ENCODE data around the gene GRIN1. TPM values are rescaled to one million over a fixed set of nuclear protein-coding genes. Genes with fewer than 3 reads are reported as not detected.

GRIN1 gene
- total RNA-seq, 2 experiments from 2014 or later: 0.06 to 0.15 TPM

DNA sequence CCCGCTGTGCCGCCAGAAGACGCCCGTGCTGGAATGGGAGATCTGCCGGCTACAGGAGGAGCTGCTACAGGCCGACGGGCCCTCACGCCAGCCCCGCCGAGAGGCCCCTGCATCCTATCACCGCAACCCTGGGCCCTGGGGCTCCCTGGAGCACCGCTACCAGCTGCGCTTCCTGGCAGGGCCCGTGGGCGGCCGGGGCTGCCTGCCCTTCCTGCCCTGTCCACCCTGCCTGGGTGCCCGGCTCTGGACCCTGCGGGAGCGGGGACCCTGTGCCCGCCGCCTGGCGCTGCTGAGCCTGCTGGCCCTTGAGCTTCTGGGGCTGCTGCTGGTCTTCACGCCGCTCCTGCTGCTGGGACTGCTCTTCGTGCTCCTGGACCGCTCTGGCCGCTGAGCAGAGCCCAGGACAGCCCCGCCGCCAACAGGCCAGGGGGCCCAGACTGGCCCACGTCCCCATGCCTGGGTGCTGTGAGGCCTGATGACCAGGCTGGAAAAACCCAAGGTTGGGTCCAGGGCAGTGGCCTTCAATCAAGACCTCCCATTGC is 79.3 kb downstream of the GRIN1 start:
- H3K27ac ChIP-seq (ENCODE audit: low read depth, low read length, poor library complexity, severe bottlenecking): no peak overlapping the region
- no peak for DNase-seq (ENCODE audit: low spot score)
- CTCF ChIA-PET (ENCODE audit: unreplicated experiment): no interaction called here
- peaks cover 49% of the 10 kb centered on the region; the same call in 1 of the 2 replicates for H3K36me3 ChIP-seq (ENCODE audit: insufficient read depth, low read length)
- H3K4me3 ChIP-seq (ENCODE audit: low read depth, low read length, poor library complexity, severe bottlenecking): no peak overlapping the region
- no peaks in the 10 kb centered on the region for H3K79me2 ChIP-seq (ENCODE audit: insufficient read depth, low read depth, low read length)
- no peak for TF ChIP-seq EZH2phosphoT487 (IDR thresholded peaks at IDR 0.05; ENCODE audit: borderline replicate concordance, low read depth, low read length)
- no peaks in the 10 kb centered on the region for H3K9me3 ChIP-seq (ENCODE audit: low read length)
- H4K20me1 ChIP-seq (ENCODE audit: insufficient read depth, low read length): no peaks in the 10 kb centered on the region
- H3K4me1 ChIP-seq (ENCODE audit: insufficient read depth, low read length, poor library complexity, severe bottlenecking): peaks cover 15% of the 10 kb centered on the region
- intact Hi-C loops (cut with micrococcal nuclease; ENCODE audit: unreplicated experiment): no loop called here
- H2AFZ ChIP-seq (ENCODE audit: low read length): no peak overlapping the region
- POLR2A ChIA-PET: no interaction called here
- BruUV-seq (replicated peaks): no TSS peak
- no peak overlapping the region for H3K4me2 ChIP-seq (ENCODE audit: low read length)
- no peaks in the 10 kb centered on the region for H3K9me2 ChIP-seq (ENCODE audit: insufficient read depth, low read length)

Small RNA genes within 50 kb of the gene (microRNA-seq; reads per million reads assigned to microRNA genes)
- gene MIR3621 (ENCODE audit: borderline replicate concordance): not detected

Small RNA genes within 50 kb of the gene (small RNA-seq; reads per million reads assigned to genes)
- gene MIR3621 (not detected), gene RF00153 (0.16 reads per million)

Other genes with a start within 250 kb of the GRIN1 start
Only the 30 nearest of the 31 such genes appear.
- gene C8G, start 193.9 kb upstream of the GRIN1 start, total RNA-seq (2014; rRNA removed; shearing (Covaris generic)): 0.95 and 1.0 TPM in 2 replicates
- 2.1 and 2.2 TPM in 2 replicates for gene C8G, start 193.9 kb upstream of the GRIN1 start, total RNA-seq (2022)
- 0.95 and 6.5 TPM in 2 replicates for gene LCN12, start 186.9 kb upstream of the GRIN1 start, total RNA-seq (2014; rRNA removed; shearing (Covaris generic))
- gene LCN12, start 186.9 kb upstream of the GRIN1 start, total RNA-seq (2022): 3.5 and 3.7 TPM in 2 replicates
- not detected in 2 replicates for gene PTGDS, start 161.7 kb upstream of the GRIN1 start, total RNA-seq (2014; rRNA removed; shearing (Covaris generic))
- gene PTGDS, start 161.7 kb upstream of the GRIN1 start, total RNA-seq (2022): not detected in 2 replicates
- gene LCNL1, start 156.2 kb upstream of the GRIN1 start, total RNA-seq (2014; rRNA removed; shearing (Covaris generic)): not detected in 2 replicates
- not detected in 2 replicates for gene LCNL1, start 156.2 kb upstream of the GRIN1 start, total RNA-seq (2022)
- gene PAXX, start 146.7 kb upstream of the GRIN1 start, total RNA-seq (2014; rRNA removed; shearing (Covaris generic)): 63.5 and 66.5 TPM in 2 replicates
- gene PAXX, start 146.7 kb upstream of the GRIN1 start, total RNA-seq (2022): 45.7 and 46.3 TPM in 2 replicates
- gene CLIC3, start 142.6 kb upstream of the GRIN1 start, total RNA-seq (2014; rRNA removed; shearing (Covaris generic)): not detected in 2 replicates
- not detected in 2 replicates for gene CLIC3, start 142.6 kb upstream of the GRIN1 start, total RNA-seq (2022)
- gene ABCA2, start 110.9 kb upstream of the GRIN1 start, total RNA-seq (2014; rRNA removed; shearing (Covaris generic)): 2.4 and 4.1 TPM in 2 replicates
- 8.3 and 10.6 TPM in 2 replicates for gene ABCA2, start 110.9 kb upstream of the GRIN1 start, total RNA-seq (2022)
- not detected in 2 replicates for gene FUT7, start 107.1 kb upstream of the GRIN1 start, total RNA-seq (2014; rRNA removed; shearing (Covaris generic))
- 0.21 TPM in 1 of 2 replicates, not detected in the other for gene FUT7, start 107.1 kb upstream of the GRIN1 start, total RNA-seq (2022)
- gene NPDC1, start 93.0 kb upstream of the GRIN1 start, total RNA-seq (2014; rRNA removed; shearing (Covaris generic)): 0.21 and 0.32 TPM in 2 replicates
- 0.38 and 0.39 TPM in 2 replicates for gene NPDC1, start 93.0 kb upstream of the GRIN1 start, total RNA-seq (2022)
- gene ENTPD2, start 85.1 kb upstream of the GRIN1 start, total RNA-seq (2014; rRNA removed; shearing (Covaris generic)): 0.16 TPM in 1 of 2 replicates, not detected in the other
- gene ENTPD2, start 85.1 kb upstream of the GRIN1 start, total RNA-seq (2022): not detected in 2 replicates
- gene SAPCD2, start 68.6 kb upstream of the GRIN1 start, total RNA-seq (2014; rRNA removed; shearing (Covaris generic)): 65.9 and 74.0 TPM in 2 replicates
- 51.4 and 57.2 TPM in 2 replicates for gene SAPCD2, start 68.6 kb upstream of the GRIN1 start, total RNA-seq (2022)
- gene UAP1L1, start 61.6 kb upstream of the GRIN1 start, total RNA-seq (2014; rRNA removed; shearing (Covaris generic)): 5.3 and 5.7 TPM in 2 replicates
- gene UAP1L1, start 61.6 kb upstream of the GRIN1 start, total RNA-seq (2022): 12.3 and 16.7 TPM in 2 replicates
- gene MAN1B1, start 52.2 kb upstream of the GRIN1 start, total RNA-seq (2014; rRNA removed; shearing (Covaris generic)): 22.5 and 32.7 TPM in 2 replicates
- 38.8 and 43.4 TPM in 2 replicates for gene MAN1B1, start 52.2 kb upstream of the GRIN1 start, total RNA-seq (2022)
- 173 and 182 TPM in 2 replicates for gene DPP7, start 24.4 kb upstream of the GRIN1 start, total RNA-seq (2014; rRNA removed; shearing (Covaris generic))
- gene DPP7, start 24.4 kb upstream of the GRIN1 start, total RNA-seq (2022): 154 TPM in 2 replicates
- 0.21 TPM in 1 of 2 replicates, not detected in the other for gene LRRC26, start 30.9 kb downstream of the GRIN1 start, total RNA-seq (2014; rRNA removed; shearing (Covaris generic))
- not detected in 2 replicates for gene LRRC26, start 30.9 kb downstream of the GRIN1 start, total RNA-seq (2022)
- not detected in 2 replicates for gene TMEM210, start 32.9 kb downstream of the GRIN1 start, total RNA-seq (2014; rRNA removed; shearing (Covaris generic))
- not detected in 2 replicates for gene TMEM210, start 32.9 kb downstream of the GRIN1 start, total RNA-seq (2022)
- gene ANAPC2, start 49.4 kb downstream of the GRIN1 start, total RNA-seq (2014; rRNA removed; shearing (Covaris generic)): 34.8 and 38.6 TPM in 2 replicates
- gene ANAPC2, start 49.4 kb downstream of the GRIN1 start, total RNA-seq (2022): 89.6 and 90.4 TPM in 2 replicates
- 111 and 130 TPM in 2 replicates for gene SSNA1, start 49.5 kb downstream of the GRIN1 start, total RNA-seq (2014; rRNA removed; shearing (Covaris generic))
- gene SSNA1, start 49.5 kb downstream of the GRIN1 start, total RNA-seq (2022): 71.0 and 75.1 TPM in 2 replicates
- gene TPRN, start 61.6 kb downstream of the GRIN1 start, total RNA-seq (2014; rRNA removed; shearing (Covaris generic)): 9.0 and 10.3 TPM in 2 replicates
- 15.3 and 15.9 TPM in 2 replicates for gene TPRN, start 61.6 kb downstream of the GRIN1 start, total RNA-seq (2022)
- 55.1 and 58.2 TPM in 2 replicates for gene TMEM203, start 66.5 kb downstream of the GRIN1 start, total RNA-seq (2014; rRNA removed; shearing (Covaris generic))
- 39.0 and 42.9 TPM in 2 replicates for gene TMEM203, start 66.5 kb downstream of the GRIN1 start, total RNA-seq (2022)
- 30.4 and 35.9 TPM in 2 replicates for gene NDOR1, start 66.5 kb downstream of the GRIN1 start, total RNA-seq (2014; rRNA removed; shearing (Covaris generic))
- gene NDOR1, start 66.5 kb downstream of the GRIN1 start, total RNA-seq (2022): 61.3 and 61.9 TPM in 2 replicates
- gene RNF208, start 83.1 kb downstream of the GRIN1 start, total RNA-seq (2014; rRNA removed; shearing (Covaris generic)): 0.47 and 0.82 TPM in 2 replicates
- gene RNF208, start 83.1 kb downstream of the GRIN1 start, total RNA-seq (2022): 4.4 and 5.5 TPM in 2 replicates
- 1.1 and 1.7 TPM in 2 replicates for gene CYSRT1, start 86.0 kb downstream of the GRIN1 start, total RNA-seq (2014; rRNA removed; shearing (Covaris generic))
- 2.9 and 3.7 TPM in 2 replicates for gene CYSRT1, start 86.0 kb downstream of the GRIN1 start, total RNA-seq (2022)
- 0.13 TPM in 1 of 2 replicates, not detected in the other for gene RNF224, start 88.3 kb downstream of the GRIN1 start, total RNA-seq (2014; rRNA removed; shearing (Covaris generic))
- 0.30 TPM in 1 of 2 replicates, not detected in the other for gene RNF224, start 88.3 kb downstream of the GRIN1 start, total RNA-seq (2022)
- 0.15 TPM in 1 of 2 replicates, not detected in the other for gene SLC34A3, start 91.7 kb downstream of the GRIN1 start, total RNA-seq (2014; rRNA removed; shearing (Covaris generic))
- not detected in 2 replicates for gene SLC34A3, start 91.7 kb downstream of the GRIN1 start, total RNA-seq (2022)
- 376 and 417 TPM in 2 replicates for gene TUBB4B, start 102.1 kb downstream of the GRIN1 start, total RNA-seq (2014; rRNA removed; shearing (Covaris generic))
- gene TUBB4B, start 102.1 kb downstream of the GRIN1 start, total RNA-seq (2022): 402 and 443 TPM in 2 replicates
- gene STPG3, start 112.1 kb downstream of the GRIN1 start, total RNA-seq (2014; rRNA removed; shearing (Covaris generic)): 0.73 TPM in 1 of 2 replicates, not detected in the other
- 1.7 and 2.7 TPM in 2 replicates for gene STPG3, start 112.1 kb downstream of the GRIN1 start, total RNA-seq (2022)
- gene NELFB, start 116.2 kb downstream of the GRIN1 start, total RNA-seq (2014; rRNA removed; shearing (Covaris generic)): 59.5 and 62.6 TPM in 2 replicates
- 74.8 and 76.1 TPM in 2 replicates for gene NELFB, start 116.2 kb downstream of the GRIN1 start, total RNA-seq (2022)
- gene TOR4A, start 138.6 kb downstream of the GRIN1 start, total RNA-seq (2014; rRNA removed; shearing (Covaris generic)): 11.6 and 11.7 TPM in 2 replicates
- 19.7 and 22.3 TPM in 2 replicates for gene TOR4A, start 138.6 kb downstream of the GRIN1 start, total RNA-seq (2022)
- 6.9 TPM in 2 replicates for gene NRARP, start 163.1 kb downstream of the GRIN1 start, total RNA-seq (2014; rRNA removed; shearing (Covaris generic))
- gene NRARP, start 163.1 kb downstream of the GRIN1 start, total RNA-seq (2022): 6.4 and 8.9 TPM in 2 replicates